Frontal cortex (tissue), 4 donors: ENCODE data around the gene PRKCH. TPM values are rescaled to one million over a fixed set of nuclear protein-coding genes. Genes with fewer than 3 reads are reported as not detected.
"Not testable (repeated sequence)": the region's sequence is repeated elsewhere in the genome, so short reads cannot be mapped to it uniquely, and the experiment has no call there.

Source experiments
- DNase-seq, 2 donors: peaks; one replicate each; pipeline ENCODE4 v3.0.0; 2012; ENCODE audit warnings: low spot score in 2 of 2
- FAIRE-seq: peaks from 2 replicates; lab custom pipeline; 2012; peaks lifted over from hg19 to GRCh38; lab: Jason Lieb, UNC
- total RNA-seq: library from RNA; depleted of rRNA; stranded (reverse); fragments of >200 nt; gene quantifications from one replicate; pipeline ENCODE4 v1.2.3, GENCODE V29; 2014
- donor health status: control.
- donor health status: control.
- donor health status: control.

The PRKCH gene
- total RNA-seq, 1 donor from 2014 or later: 21.6 TPM

- not testable (repeated sequence) for DNase-seq, FAIRE-seq
Measured at GRCh38 chr14:61464539-61465320, 143.4 kb downstream of the PRKCH start.

GRCh38 chr14:61466249-61466904 is 145.0 kb downstream of the PRKCH start:
- no peak for DNase-seq
- FAIRE-seq: no peak

GRCh38 chr14:61466905-61467280 is 145.5 kb downstream of the PRKCH start:
- no peak for FAIRE-seq

DNA sequence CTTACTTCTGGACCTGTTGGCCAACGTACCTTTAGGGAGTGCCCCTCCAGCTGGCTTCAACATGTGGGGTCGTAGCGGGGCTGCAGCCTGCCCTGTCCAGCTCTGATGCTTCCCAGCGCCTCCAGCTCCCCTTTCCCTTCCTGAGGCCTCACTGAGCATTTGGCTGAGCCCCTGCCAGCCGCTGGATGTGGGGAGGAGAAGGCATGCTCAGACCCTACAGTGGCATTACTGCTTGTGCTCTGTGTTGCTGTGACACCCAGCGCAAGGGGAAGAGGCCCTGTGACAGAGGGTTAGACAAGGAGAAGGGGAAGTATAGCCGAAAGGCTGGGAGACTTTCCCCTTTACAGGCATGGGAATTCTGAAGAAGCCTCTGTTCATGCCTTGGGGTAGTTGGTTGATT is 145.9 kb downstream of the PRKCH start:
- DNase-seq (no peak), FAIRE-seq (no peak)

More at GRCh38 chr14:61466905-61467280, 145.5 kb downstream of the PRKCH start:
- DNase-seq: no peak

DNA sequence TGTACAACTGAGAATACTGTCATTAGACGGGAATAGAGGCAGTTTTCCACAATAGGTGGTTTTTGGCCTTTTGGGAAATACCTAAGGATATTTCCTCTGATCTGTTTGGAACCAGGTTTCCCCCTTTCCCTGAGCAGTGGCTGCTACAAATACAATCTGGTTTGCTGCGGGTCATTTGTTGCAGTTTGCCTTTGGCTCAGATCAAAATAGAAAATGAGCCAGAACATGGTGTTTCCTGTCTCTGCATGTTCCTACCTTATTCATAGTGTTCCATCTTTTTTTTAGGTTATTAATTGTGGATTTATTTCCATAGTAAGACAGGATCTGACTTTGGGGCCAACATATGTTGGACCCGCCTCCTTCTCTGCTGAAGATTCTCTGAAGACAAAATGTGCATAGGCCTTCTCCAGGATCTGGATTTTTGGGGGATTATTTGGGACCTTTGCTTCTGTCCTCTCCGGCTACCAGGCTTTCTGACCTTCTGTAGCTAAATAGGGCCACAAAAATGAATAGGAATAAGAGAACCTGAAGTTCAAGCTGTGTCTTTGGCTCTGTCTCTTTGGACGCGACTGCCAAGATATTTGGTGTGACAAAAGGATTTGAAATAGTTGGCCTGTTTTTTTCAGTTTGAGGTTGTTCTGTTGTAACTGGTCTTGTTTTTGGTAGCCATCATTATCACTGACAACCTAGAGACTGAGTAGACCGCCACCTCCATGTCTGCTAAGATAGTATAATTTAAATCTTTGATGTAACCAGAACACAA is 146.9 kb downstream of the PRKCH start:
- DNase-seq (no peak), FAIRE-seq (no peak)

- DNase-seq (no peak), FAIRE-seq (no peak)
Measured at GRCh38 chr14:61469781-61470180, 148.4 kb downstream of the PRKCH start.

GRCh38 chr14:61470261-61470960 is 149.0 kb downstream of the PRKCH start:
- FAIRE-seq (no peak), DNase-seq (no peak)

DNA sequence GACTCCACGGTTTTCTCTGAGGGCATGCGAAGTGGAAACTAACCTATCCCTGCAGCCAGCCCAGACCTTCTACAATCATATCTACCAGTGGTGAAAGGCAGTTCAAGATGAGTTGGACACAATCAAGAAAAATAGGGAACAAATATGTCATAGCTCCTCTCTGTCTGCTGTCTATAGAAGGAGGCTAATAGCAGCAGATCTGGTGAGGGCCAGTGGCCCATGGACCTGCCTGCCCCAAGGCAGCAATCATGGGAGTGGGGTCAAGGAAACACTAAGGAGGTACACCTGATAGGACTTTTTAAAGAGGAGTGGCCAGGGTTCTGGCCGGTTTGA is 149.5 kb downstream of the PRKCH start:
- no peak for DNase-seq
- FAIRE-seq: no peak

DNA sequence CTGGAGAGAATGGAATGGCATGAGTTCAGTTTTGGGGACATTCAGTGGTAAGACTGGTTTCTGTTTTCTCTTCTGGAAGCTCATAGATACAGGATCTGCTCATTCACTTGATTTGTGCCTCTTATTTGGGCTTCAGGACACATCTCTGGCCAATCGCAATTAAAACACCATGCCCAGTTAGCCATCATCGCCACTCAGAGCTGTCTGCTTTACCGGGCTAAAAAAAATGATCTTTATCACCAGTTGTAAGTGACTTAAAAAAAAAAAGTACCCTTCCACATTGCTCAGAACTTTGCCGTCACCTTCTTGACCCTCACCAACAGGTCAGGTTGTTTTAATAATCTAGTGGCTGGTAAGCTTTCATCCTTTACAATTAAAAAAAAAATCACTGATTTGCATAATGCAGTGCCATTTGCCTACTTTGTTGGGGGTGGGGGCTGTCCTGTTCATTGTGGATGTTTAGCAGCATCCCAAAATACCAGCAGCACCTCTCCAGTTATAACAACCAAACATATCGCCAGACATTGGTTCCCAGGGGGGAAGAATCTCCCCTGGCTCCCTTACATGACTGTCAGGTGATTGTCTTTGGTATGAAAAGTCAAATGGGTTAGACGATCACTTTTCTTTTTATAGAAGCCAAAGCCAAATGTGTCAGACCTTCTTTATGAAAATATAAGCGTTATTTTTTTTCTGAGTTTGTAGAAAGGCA is 150.1 kb downstream of the PRKCH start:
- no peak for FAIRE-seq

GRCh38 chr14:61472011-61472672 is 150.8 kb downstream of the PRKCH start:
- FAIRE-seq: no peak
- DNase-seq: no peak

More for the DNA sequence above, 150.1 kb downstream of the PRKCH start:
- DNase-seq: no peak

GRCh38 chr14:61472801-61473376 is 151.5 kb downstream of the PRKCH start:
- DNase-seq (no peak), FAIRE-seq (no peak)

- DNase-seq: no peak
- no peak for FAIRE-seq
Measured at GRCh38 chr14:61474015-61474414, 152.6 kb downstream of the PRKCH start.

- FAIRE-seq: no peak
Measured at GRCh38 chr14:61474701-61475100, 153.3 kb downstream of the PRKCH start.

DNA sequence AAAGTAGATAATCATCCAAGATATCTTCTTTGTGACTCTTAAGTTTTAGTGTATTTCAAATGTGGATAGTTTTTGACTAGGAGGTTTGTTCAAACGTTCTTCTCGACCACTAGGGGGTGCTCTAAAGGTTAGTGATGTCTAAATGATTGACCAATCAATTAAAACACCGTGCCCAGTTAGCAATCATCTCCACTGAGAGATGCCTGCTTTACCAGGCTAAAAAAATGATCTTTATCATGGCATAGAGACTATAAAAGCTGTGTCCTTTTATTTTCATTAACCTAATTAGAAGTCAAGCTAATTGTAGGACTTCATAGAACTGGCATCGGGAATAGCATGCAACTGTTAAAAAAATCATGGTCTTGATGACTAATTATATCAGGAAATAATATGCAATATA is 153.9 kb downstream of the PRKCH start:
- FAIRE-seq: no peak
- DNase-seq: no peak

More at GRCh38 chr14:61474701-61475100, 153.3 kb downstream of the PRKCH start:
- DNase-seq: no peak

GRCh38 chr14:61476105-61476753 is 154.8 kb downstream of the PRKCH start:
- DNase-seq: no peak

GRCh38 chr14:61476754-61477410 is 155.5 kb downstream of the PRKCH start:
- FAIRE-seq (no peak), DNase-seq (no peak)

More at GRCh38 chr14:61476105-61476753, 154.8 kb downstream of the PRKCH start:
- no peak for FAIRE-seq

GRCh38 chr14:61477712-61478462 is 156.5 kb downstream of the PRKCH start:
- FAIRE-seq (no peak), DNase-seq (no peak)
